Colonic mucosa (tissue), 4 donors: ENCODE data around the gene RNF41. TPM values are rescaled to one million over a fixed set of nuclear protein-coding genes. Genes with fewer than 3 reads are reported as not detected.

Experiments used
- DNase-seq: peaks from one replicate; pipeline ENCODE4 v3.0.0-alpha.2; 2020
- H3K27ac ChIP-seq: fragments of 200-600 bp; one replicate; pipeline ENCODE4 v1.8.0; 2021
- H3K27me3 ChIP-seq: fragments of 200-600 bp; one replicate; pipeline ENCODE4 v1.8.0; 2021
- H3K36me3 ChIP-seq: fragments of 200-600 bp; one replicate; pipeline ENCODE4 v1.8.0; 2021
- H3K4me1 ChIP-seq: fragments of 200-600 bp; one replicate; pipeline ENCODE4 v1.8.0; 2021; ENCODE audit warnings: mild to moderate bottlenecking
- H3K4me3 ChIP-seq: fragments of 200-600 bp; one replicate; pipeline ENCODE4 v1.8.0; 2021
- H3K9ac ChIP-seq, 2 donors: one replicate each; pipeline ENCODE4 v1.7.0; 2013; ENCODE audit warnings: control low read depth in 2 of 2, low read depth in 2 of 2, low read length in 2 of 2
- H3K9me3 ChIP-seq: fragments of 200-600 bp; one replicate; pipeline ENCODE4 v1.8.0; 2021
- CTCF ChIP-seq: fragments of 200-600 bp; IDR thresholded peaks from one replicate; pipeline ENCODE4 v1.8.0; 2022; ENCODE audit warnings: antibody characterized with exemption, mild to moderate bottlenecking
- intact Hi-C: fragments of 100-400 bp; cut with DNase I; formaldehyde crosslinking; loops from one replicate; pipeline ENCODE4 v1.14.1; 2022
- total RNA-seq, 2 donors: library from RNA; stranded (reverse); fragmentation: NEBNext Ultra II Directional in 1 of 2; extraction: Animal tissue kit (Norgen Biotek cat#: 25700) in 1 of 2; gene quantifications; one replicate each; pipeline ENCODE4 v1.2.1, GENCODE V29; 2021
- donor health status: healthy.
- donor health status: DM: no; HTN: no; CAD: no.
- donor health status: DM: no; HTN: no; CAD: no.

RNF41 gene
- total RNA-seq, 2 donors from 2014 or later, result 29.0 to 36.0 TPM

GRCh38 chr12:56261503-56262232 is 39.9 kb upstream of the RNF41 start:
- no peak for DNase-seq
- no peak overlapping the region for H3K9ac ChIP-seq

GRCh38 chr12:56260921-56261320 is 39.2 kb upstream of the RNF41 start:
- Histone ChIP-seq H3K9ac (no peak overlapping the region), H3K9me3 (no peaks in the 10 kb centered on the region), H3K27ac (no peak overlapping the region), H3K36me3 (no peaks in the 10 kb centered on the region), H3K4me3 (no peak overlapping the region), H3K27me3 (no peaks in the 10 kb centered on the region), H3K4me1 (peaks cover 5% of the 10 kb centered on the region)
- DNase-seq, result no peak
- TF ChIP-seq CTCF, result no peak
- intact Hi-C loops, result no loop called here

More at GRCh38 chr12:56261503-56262232, 39.9 kb upstream of the RNF41 start:
- Histone ChIP-seq H3K9me3 (no peaks in the 10 kb centered on the region), H3K4me3 (no peak overlapping the region), H3K27me3 (no peaks in the 10 kb centered on the region), H3K36me3 (no peaks in the 10 kb centered on the region), H3K4me1 (peaks cover 5% of the 10 kb centered on the region), H3K27ac (no peak overlapping the region)
- intact Hi-C loops, result no loop called here
- TF ChIP-seq CTCF, result no peak

GRCh38 chr12:56260380-56260779 is 38.7 kb upstream of the RNF41 start:
- Histone ChIP-seq H3K4me1 (peaks cover 5% of the 10 kb centered on the region), H3K27me3 (no peaks in the 10 kb centered on the region), H3K27ac (no peak overlapping the region), H3K9ac (no peak overlapping the region), H3K36me3 (no peaks in the 10 kb centered on the region), H3K9me3 (no peaks in the 10 kb centered on the region), H3K4me3 (no peak overlapping the region)
- no peak for TF ChIP-seq CTCF
- no peak for DNase-seq
- intact Hi-C loops, result no loop called here

DNA sequence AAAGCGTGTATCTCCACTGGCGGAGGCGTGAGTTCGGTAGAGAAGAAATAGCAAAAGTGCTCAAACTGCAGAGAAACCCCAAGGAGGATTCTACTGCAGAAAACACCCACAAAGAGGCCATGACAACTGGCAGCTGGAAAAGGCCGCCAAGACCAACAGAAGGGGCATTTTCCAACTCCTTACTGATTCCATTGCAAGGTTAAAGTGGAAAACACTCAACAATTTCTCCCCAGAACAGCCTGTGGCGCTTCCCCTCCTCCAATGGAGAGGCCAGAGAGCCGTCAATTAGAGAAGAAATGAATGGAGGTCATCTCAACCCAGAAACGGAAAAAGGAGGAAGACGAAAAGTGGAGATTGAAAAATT is 37.1 kb upstream of the RNF41 start:
- DNase-seq, result no peak
- intact Hi-C loops, result loop anchor here (5.0 kb wide), 1 partner anchor 37 kb away; the partner anchor contains the start of genes NABP2 and RNF41
- Histone ChIP-seq H3K27me3 (no peaks in the 10 kb centered on the region), H3K4me3 (peak overlapping the region; percentile 96), H3K9ac (peak overlapping the region; percentile 86 to 87), H3K36me3 (no peaks in the 10 kb centered on the region), H3K27ac (peak overlapping the region; percentile 67), H3K4me1 (peaks cover 5% of the 10 kb centered on the region), H3K9me3 (no peaks in the 10 kb centered on the region)
- no peak for TF ChIP-seq CTCF

GRCh38 chr12:56258068-56258819 is 36.5 kb upstream of the RNF41 start, which contains the start of gene ANKRD52:
Gene ANKRD52, minus strand, starts transcription at chr12:56258384. Its CDS starts 115 bp downstream, at chr12:56258269.
- Histone ChIP-seq H3K4me1 (peaks cover 5% of the 10 kb centered on the region), H3K9me3 (no peaks in the 10 kb centered on the region), H3K36me3 (peaks cover 1% of the 10 kb centered on the region), H3K9ac (peak within 1 kb of the TSS; percentile 86 to 96), H3K27me3 (no peaks in the 10 kb centered on the region), H3K4me3 (peak within 1 kb of the TSS; percentile 96), H3K27ac (peak within 1 kb of the TSS; percentile 67)
- peak; percentile 64 for TF ChIP-seq CTCF
- peak; percentile 74 for DNase-seq
- intact Hi-C loops, result loop anchor here (5.0 kb wide), 1 partner anchor 36 kb away; the partner anchor contains the start of genes NABP2 and RNF41
